NCI-H510A (cell line): Measurements from ENCODE around the gene LRRC56.
A peak's percentile ranks its signal among the peaks of the same experiment; 100 is the strongest.
"Not testable (repeated sequence)": the region's sequence is repeated elsewhere in the genome, so short reads cannot be mapped to it uniquely, and the experiment has no call there.

ENCODE experiments used
- DNase-seq: peaks from one replicate; lab custom pipeline; 2025; lab: John Stamatoyannopoulos, UW

The LRRC56 gene

GRCh38 chr11:559712-560304 is 22.5 kb downstream of the LRRC56 start:
- no peak for DNase-seq

GRCh38 chr11:560305-561147 is 23.2 kb downstream of the LRRC56 start, which contains the start of the genes LMNTD2 and RASSF7:
Gene LMNTD2 (minus strand): TSS chr11:560738. CDS start chr11:560716, 22 bp downstream.
Gene RASSF7 (plus strand): TSS chr11:560970. CDS start chr11:561769, 799 bp downstream.
- peak; percentile 77 for DNase-seq

GRCh38 chr11:561148-562003 is 24.0 kb downstream of the LRRC56 start:
- no peak for DNase-seq

GRCh38 chr11:562046-562645 is 24.8 kb downstream of the LRRC56 start:
- no peak for DNase-seq

GRCh38 chr11:563066-563811 is 25.9 kb downstream of the LRRC56 start:
- DNase-seq = no peak

GRCh38 chr11:563812-564578 is 26.7 kb downstream of the LRRC56 start:
- DNase-seq = no peak

GRCh38 chr11:565921-566509 is 28.7 kb downstream of the LRRC56 start:
- no peak for DNase-seq

GRCh38 chr11:567011-567628 is 29.8 kb downstream of the LRRC56 start:
- DNase-seq = no peak

GRCh38 chr11:567629-568292 is 30.4 kb downstream of the LRRC56 start:
- no peak for DNase-seq

- DNase-seq = peak; percentile 80
These were observed 31.2 kb downstream of the LRRC56 start for GRCh38 chr11:568306-569157.

GRCh38 chr11:569158-569885 is 32.0 kb downstream of the LRRC56 start:
- no peak for DNase-seq

GRCh38 chr11:571802-572185 is 34.5 kb downstream of the LRRC56 start:
- no peak for DNase-seq

GRCh38 chr11:573146-573759 is 35.9 kb downstream of the LRRC56 start:
- no peak for DNase-seq

- not testable (repeated sequence) for DNase-seq
These were observed 36.8 kb downstream of the LRRC56 start for GRCh38 chr11:574031-574570.

- DNase-seq = no peak
These were observed 37.4 kb downstream of the LRRC56 start for GRCh38 chr11:574632-575312.
